WTC11 (cell line): ENCODE data around the gene P2RY6.

ENCODE experiments used
- NR1H2 ChIP-seq: sonication (generic); formaldehyde crosslinking; IDR thresholded peaks from 2 replicates; pipeline ENCODE4 v1.9.0; 2021; ENCODE audit warnings: mild to moderate bottlenecking, moderate library complexity, missing genetic modification reagents
- TF ChIP-seq, protein P1 (sequence below): fragments of 200-600 bp; IDR thresholded peaks from 2 replicates; pipeline ENCODE4 v1.8.0; 2022; ENCODE audit warnings: antibody characterized with exemption

DNA sequence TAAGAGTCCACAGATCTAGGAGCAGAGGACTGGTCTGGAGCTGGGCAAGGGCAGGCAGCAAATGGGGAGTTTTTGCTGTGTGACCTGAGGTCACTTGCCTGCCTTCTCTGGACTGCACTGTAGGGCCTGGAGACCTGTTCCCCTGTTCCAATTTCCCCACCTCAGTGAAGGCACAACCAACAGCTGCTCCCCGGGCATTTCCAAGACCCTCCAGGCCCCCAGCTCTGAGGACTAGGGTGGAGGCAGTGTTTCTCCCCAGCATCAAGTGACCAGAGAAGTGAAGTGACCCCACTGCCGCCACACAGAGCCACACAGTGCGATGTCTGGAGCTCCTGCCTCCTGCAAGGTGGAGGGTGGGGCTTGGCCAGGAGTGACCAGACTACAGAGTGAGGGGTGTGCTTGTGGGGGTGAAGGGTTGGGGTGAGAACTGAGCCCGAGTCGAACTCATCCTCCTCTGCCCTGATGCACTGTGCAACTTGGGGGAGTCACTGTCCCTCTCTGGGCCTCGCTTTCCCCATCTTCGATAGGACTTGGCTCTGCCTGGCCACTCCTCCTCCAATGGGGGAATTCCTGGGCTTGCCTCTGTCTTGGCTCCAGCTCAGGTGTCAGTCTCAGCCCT, 32.5 kb upstream of the P2RY6 start:
- TF ChIP-seq NR1H2 (CRISPR knock-in tag) = no peak
- TF ChIP-seq, protein P1, sequence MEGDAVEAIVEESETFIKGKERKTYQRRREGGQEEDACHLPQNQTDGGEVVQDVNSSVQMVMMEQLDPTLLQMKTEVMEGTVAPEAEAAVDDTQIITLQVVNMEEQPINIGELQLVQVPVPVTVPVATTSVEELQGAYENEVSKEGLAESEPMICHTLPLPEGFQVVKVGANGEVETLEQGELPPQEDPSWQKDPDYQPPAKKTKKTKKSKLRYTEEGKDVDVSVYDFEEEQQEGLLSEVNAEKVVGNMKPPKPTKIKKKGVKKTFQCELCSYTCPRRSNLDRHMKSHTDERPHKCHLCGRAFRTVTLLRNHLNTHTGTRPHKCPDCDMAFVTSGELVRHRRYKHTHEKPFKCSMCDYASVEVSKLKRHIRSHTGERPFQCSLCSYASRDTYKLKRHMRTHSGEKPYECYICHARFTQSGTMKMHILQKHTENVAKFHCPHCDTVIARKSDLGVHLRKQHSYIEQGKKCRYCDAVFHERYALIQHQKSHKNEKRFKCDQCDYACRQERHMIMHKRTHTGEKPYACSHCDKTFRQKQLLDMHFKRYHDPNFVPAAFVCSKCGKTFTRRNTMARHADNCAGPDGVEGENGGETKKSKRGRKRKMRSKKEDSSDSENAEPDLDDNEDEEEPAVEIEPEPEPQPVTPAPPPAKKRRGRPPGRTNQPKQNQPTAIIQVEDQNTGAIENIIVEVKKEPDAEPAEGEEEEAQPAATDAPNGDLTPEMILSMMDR = no peak
